NCI-H774 (cell line): ENCODE measurements around the gene VAV3.

Experiments used
- DNase-seq: peaks from one replicate; lab custom pipeline; 2025; lab: John Stamatoyannopoulos, UW

Gene VAV3

GRCh38 chr1:107838056-107838455 lies 126.9 kb downstream of the VAV3 start:
- no peak for DNase-seq

DNA sequence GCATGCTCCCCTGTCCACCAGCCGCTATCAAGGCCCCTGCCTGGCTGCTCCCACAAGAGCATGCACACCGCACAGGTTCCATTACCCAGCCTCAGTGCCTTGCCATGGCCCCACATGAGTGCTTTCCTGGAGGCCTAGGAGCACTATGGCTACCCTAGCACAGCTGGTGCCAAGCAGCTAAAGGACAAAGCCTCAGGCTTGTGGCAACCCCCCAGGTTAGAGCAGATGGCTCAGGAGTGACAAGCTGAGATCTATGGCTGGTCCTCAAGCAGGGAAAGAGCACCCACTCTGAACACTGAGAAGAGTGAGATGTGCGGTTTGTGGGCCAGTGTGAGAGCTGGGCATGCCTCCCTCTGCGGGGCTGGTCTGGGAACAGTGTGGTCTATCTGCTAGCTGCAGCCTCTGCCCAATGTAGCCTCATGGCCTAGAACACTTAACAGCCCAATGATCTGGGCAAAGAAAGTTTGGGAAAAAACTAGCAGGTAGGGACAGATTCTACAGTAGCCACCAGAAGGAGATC lies 129.8 kb downstream of the VAV3 start:
- DNase-seq, result no peak

DNA sequence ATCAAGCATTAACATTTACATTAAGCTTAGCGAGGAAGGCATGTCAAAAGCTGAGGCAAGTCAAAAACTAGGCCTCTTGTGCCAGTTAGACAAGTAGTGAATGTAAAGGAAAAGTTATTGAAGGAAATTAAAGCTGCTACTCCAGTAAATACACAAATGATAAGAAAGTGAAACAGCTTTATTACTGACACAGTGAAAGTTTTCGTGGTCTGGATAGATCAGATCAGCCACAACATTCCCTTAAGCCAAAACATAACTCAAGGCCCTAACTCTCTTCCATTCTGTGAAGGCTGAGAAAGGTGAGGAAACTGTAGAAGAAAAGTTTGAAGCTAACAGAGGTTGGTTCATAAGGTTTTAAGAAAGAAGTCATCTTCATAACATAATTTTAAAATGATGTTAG lies 131.9 kb downstream of the VAV3 start:
- no peak for DNase-seq

DNA sequence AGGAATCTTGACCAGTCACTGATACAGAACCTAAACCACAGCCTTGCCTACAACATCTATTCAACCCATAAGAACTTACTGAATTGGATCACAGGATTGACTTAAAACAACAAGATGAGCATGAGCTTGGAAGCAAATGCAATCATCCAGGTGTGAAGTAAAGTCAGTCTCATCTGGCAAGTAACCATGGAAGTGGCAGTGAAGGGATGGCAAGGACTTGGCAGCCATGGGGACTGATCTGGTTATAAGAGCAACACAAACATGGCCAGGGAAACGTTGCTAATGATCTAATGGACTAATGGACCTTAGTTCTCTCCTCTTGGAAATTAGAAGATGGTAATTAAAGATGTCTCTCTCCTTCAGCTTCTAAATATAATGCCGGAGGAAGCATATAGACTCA lies 133.1 kb downstream of the VAV3 start:
- DNase-seq, result no peak

DNA sequence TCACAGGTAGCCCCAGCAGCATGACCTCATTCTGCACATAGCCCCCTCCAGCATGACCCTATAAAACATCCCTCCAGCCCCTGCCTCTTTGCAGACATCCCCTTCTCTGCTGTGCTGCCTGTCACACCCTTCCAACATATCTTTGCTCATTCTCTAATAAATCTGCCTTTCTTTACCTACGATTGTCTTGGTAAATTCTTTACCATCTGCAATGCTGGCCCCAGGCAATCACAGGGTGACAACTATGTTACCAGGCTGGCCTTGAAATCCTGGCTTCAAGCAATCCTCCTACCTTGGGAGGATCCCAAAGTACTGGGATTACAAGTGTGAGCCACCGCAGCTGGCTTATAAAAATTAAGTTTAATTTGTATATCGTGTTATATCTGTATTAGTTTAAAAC lies 134.5 kb downstream of the VAV3 start:
- DNase-seq, result no peak

DNA sequence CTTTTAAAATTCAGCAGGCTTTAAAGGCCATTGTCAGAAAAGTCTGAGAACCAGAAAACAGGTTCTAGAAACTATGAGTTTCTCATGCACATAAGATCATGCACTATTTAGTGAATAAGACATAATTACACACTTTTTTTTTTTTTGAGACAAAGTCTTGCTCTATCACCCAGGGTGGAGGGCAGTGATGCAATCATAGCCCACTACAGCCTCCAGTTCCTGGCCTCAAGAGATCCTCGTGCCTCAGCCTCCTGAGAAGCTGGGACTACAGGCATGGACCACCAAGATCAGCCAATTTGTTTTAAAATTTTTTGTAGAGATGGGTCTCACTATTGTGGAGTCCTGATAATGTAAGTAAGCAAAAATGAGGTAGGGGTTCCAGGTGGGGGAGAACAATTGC lies 134.9 kb downstream of the VAV3 start:
- DNase-seq, result no peak

DNA sequence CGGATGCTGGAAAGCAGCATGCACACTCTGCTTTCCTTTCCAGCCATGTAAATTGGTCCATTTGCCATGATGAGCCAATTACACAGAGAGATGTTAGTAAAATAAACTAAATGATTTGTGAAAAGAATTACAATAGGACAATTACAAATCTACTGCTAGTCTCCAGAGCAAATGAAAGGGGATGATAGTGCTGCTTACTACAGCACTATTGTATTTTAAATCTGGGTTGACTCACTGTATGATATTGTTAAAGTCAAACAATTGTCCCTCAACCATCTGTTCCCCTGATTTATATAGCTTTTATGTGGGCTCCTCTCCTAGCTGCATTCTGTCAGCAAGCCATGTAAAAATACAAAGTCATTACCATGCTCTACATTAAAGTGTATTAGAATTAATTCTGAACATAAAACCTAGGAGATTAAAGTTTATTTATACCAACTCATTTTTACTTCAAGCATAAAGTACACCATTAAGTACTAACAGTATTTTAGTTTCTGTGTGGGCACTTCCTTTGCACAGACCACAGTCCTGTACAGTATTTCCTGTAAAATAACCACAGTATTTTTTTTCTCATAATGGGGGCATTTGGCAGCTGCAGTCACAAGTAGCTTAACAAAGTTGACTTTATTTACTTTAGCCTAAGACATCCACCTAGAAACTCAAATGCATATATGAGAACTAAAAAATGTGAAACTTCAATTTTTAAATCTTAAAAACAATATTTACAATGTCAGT lies 135.8 kb downstream of the VAV3 start:
- DNase-seq, result no peak

GRCh38 chr1:107824946-107825345 lies 140.0 kb downstream of the VAV3 start:
- DNase-seq, result no peak

GRCh38 chr1:107821340-107821739 lies 143.6 kb downstream of the VAV3 start:
- no peak for DNase-seq

DNA sequence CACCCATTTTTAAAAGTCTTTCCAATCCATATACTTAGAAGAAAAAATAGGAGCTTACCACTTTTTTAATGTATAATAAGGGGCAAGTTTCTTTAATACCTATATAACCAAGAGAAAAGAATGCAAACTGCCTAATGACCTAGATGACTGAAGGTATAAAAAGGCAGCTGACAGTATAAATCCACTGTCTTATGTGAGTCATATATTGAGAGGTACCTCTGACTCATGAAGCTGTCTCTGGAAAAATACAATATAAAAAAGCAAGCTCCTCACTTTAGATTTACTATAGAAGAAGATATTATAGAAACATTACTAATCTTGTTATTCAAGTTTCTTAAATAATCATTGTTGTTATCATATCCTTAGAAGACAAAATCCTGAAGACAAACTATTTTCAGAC lies 144.2 kb downstream of the VAV3 start:
- DNase-seq, result no peak

GRCh38 chr1:107817935-107818334 lies 147.0 kb downstream of the VAV3 start:
- DNase-seq, result no peak

DNA sequence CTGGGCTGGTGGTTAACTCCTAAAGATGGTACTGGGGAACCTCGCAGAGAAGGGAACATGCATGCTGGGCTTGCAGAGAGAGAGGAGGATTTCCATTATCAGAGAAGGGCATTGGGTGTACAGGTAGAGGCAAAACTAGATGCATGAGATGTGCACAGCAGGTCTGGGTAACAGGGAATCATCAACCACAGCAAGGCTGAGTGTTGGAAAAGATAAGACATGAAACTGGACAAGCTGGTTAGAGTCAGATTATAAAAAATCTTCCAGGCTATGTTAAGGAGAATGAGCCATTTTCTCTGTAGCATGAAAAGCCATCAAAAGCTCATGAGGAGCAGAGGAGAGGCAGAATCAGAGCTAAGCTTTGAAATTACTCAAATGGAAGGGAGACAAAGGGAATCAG lies 147.8 kb downstream of the VAV3 start:
- no peak for DNase-seq

GRCh38 chr1:107810291-107810951 lies 154.6 kb downstream of the VAV3 start:
- no peak for DNase-seq

DNA sequence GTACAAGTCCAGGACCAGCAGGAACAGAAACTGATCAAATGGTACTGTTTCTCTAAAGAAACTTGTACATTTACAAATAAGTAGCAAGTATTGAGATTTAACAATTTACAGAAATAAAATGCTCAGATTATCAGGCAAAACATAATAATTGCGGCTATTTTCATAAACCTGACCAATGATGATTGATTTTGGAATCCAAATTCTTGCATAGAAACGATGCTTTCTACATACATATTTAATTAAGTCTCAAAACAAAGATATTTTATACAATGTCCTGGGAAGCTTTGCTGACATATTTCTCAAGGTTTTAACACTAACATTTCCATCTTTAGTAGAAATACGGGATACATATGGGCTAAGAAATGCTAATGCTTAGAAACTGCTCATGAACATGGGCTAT lies 157.1 kb downstream of the VAV3 start:
- DNase-seq, result no peak

GRCh38 chr1:107807405-107807804 lies 157.6 kb downstream of the VAV3 start:
- no peak for DNase-seq

GRCh38 chr1:107806902-107807301 lies 158.1 kb downstream of the VAV3 start:
- DNase-seq, result no peak

GRCh38 chr1:107804741-107805140 lies 160.2 kb downstream of the VAV3 start:
- DNase-seq, result no peak

DNA sequence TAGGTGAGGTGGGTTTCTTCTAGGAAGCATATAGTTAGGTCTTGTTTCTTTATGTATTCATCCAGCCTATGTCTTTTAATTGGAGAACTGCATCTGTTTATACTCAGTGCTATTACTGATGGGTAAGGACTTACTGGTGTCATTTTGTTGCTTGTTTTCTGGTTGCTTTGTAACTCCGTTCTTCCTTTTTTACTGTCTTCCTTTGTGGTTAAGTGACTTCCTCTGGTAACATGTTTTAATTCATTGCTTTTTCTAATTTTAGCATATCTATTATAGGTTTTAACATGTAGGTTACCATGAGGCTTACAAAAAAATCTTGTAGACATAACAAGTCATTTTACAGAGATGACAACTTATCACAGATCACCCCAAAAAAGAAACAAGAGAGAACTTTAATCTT lies 160.8 kb downstream of the VAV3 start:
- DNase-seq, result no peak

DNA sequence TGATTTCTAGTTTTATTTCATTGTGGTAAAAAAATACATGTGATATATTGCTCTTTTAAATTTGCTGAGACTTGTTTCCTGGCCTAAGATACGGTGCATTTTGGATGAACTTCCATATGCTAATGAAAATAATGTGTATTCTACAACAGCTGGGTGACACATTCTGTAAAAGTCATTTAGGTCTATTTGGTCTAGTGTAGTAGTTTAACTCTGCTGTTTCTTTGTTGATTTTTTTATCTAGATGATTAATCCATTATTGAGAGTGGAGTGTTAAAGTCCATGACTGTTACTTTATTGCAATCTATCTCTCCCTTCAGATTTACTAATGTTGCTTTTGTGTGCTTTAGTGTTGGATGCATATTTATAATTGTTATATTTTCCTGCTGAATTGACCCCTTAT lies 161.4 kb downstream of the VAV3 start:
- no peak for DNase-seq

DNA sequence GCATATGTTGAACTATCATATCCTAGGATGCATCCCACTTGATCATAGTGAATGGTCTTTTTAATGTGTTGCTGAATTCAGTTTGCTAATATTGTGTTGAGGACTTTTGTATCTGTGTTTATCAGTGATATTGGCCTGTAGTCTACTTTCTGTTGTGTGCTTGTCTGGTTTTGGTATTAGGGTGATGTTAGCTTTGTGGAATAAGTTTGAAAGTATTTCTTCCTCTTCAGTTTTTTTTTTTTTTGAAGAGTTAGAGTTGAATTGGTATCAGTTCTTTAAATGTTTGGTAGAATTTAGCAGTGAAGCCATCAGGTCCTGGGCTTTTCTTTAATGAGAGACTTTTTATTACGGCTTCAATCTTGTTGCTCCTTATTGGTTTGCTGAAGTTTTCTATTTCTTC lies 162.3 kb downstream of the VAV3 start:
- no peak for DNase-seq

GRCh38 chr1:107795994-107796393 lies 169.0 kb downstream of the VAV3 start:
- no peak for DNase-seq

DNA sequence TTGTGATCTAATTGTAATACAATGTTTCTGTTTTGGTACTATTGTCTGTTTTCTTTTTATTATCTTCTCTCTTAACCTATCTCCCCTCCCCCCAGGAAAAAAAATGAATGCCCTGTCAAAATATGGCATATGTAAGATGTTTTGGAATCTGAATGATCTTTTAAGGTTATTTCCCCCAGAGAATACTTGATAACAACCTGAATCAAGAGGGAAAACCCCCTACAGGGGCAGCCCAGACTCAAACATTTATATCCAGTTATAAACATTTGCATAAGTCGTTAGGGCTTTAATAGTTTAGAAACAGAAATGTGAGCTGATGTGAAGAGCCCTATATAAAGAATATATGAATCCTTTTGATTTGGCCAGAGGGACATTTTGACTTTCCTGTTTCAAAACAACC lies 169.5 kb downstream of the VAV3 start:
- no peak for DNase-seq

DNA sequence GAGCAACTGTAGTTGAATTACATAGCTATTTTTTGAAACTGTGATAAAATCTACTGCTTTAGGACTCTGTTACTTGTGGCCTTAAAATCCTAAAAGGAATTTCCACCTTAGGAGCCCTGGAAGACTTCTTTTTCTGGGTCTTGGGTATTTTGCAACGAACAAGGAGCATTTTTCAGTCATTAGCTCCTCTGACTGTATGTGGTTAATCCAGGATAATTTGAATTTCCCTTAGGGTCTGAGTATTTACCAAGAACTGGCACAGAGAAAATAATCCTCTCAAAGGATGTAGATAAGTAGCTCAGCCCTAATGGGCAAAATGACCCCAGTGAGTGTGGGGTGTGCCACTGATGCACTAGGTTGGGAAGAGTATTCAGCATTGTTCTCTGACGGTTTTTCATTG lies 170.4 kb downstream of the VAV3 start:
- DNase-seq, result no peak
